Measurements from ENCODE around the gene CYSRT1. TPM values are rescaled to one million over a fixed set of nuclear protein-coding genes. Genes with fewer than 3 reads are reported as not detected.

Gene CYSRT1
- total RNA-seq, 1 donor from 2014 or later, result 0.42 TPM

DNA sequence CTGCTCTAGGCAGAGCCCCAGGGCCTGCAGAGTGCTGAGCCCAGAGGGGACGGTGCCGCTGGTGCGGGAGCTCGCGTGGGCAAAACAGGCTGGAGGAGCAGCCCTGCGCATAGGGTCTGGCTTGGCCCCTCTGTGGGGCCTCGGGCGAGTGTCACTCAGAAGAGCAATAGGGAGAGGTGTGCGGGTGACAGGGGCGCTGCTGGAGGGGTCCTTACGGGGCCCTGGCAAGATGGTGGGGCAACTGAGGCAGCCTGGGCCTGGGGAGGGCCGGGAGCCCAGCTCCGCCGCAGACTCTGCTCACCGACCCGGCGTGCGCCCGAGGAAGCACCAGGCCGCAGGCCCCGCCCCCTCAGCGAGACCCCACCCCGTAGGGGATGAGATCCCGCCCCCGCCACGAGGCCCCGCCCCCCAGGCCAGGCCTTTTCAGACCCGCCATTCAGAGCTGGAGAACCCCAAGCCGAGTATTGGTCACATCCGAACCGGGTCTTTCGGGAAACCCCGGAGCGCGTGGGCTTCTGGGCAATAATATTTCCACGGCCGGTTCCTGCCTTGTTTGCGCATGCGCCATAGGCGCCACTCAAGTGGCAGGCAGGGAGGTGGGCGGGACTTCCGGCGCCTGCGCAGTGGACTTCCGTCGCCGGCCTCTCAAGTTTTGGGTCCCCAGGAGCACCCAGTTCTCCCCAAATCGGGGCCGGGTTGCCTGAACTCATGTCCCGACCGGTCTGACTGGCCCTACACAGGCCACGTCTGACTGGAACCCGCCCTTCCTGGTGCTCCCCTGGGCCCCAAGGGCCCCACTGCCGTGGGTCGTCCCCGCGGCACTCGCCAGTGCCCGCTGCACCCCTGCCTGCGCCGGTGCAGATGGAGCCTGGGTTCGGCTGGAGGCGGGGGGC lies 1.6 kb upstream of the CYSRT1 start:
- peak; percentile 98 for DNase-seq (ENCODE audit: low spot score)

DNA sequence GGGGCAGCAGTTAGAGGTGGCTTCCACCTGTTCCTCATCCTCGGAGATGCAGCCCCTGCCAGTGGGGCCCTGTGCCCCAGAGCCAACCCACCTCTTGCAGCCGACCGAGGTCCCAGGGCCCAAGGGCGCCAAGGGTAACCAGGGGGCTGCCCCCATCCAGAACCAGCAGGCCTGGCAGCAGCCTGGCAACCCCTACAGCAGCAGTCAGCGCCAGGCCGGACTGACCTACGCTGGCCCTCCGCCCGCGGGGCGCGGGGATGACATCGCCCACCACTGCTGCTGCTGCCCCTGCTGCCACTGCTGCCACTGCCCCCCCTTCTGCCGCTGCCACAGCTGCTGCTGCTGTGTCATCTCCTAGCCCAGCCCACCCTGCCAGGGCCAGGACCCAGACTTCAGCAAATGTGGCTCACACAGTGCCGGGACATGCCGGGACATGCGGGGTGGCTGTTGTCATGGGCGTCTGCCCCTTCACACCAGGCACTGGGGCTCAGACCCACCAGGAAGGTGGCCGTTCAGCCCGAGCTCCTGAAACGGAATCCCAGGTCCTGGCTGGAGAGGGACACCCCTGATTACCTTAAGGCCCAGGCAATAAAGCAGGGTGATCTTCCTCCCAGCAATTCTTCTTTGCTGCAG lies 841 bp downstream of the CYSRT1 start:
- no peak for DNase-seq (ENCODE audit: low spot score)

DNA sequence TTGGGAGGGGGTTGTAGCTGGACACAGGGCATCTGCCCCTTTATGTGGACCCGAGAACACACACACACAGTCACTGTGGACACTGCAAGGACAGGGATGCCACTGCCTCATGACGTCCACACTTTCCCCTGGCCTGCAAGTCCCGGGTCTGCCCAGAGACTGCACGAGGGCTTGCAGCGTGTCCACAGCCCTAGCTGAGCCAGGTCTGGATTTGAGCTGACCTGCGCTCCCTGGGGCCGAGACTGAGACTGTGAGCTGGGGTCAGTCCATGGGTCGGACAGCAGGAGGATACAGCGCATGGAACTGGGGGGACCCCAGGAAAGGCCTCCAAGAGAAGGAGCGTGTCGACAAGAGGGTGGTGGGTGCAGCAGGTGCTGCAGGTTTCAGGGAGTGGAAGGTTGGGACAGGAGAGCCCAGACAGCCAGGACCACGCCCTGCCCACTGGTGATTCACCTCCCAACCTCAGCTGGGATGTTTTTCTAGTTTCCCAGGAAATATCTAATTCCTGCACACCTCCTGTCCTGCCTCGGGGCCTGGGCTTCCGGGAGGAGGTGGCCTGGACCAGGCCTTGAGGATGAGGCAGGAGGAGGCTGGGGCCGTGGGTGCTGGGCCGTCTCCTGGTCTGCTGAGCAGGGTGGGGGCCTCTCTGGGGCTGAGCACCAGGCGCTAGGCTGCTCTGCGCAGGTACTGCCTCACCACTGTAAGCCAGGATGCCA lies 1.5 kb downstream of the CYSRT1 start:
- DNase-seq (ENCODE audit: low spot score), result no peak

DNA sequence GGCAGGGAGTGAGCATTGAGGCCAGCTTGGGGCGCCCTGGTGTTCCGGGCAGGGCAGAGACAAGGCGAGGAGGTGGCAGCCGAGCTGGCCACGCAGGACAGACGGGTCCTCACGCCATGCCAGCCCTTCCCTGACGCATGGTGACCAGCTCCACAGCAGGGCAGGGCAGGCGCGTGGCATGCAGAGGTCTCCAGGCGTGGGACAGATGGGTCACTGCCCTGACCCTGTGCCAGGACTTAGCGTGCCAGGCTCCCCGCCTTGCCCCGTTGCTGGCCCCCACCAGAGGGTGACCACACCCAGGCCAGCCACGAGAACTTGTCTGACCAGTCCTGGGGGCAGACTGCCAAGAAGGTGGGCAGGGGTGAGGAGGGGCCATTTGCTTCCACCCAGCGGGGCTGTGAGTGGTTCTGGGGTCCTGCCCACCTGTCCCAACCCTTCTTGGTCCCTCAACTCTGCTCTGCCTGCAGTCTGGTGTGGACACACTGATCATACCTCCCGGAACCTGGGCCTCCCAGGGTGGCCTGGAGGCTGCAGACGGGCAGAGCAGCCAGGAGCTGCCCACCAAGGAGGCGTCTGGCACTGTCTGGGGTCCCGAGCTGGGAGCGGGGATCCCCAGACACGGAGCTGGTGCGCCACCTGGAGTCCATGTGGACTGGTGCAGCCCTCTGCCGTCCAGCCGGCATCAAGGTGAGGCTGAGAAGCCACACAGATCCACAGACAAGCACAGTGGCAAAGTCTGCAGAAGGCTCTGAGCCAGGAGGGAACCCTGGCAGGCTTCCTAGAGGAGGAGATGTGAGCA lies 2.3 kb downstream of the CYSRT1 start, which contains the start of gene RNF224:
RNF224 (plus strand) TSS at position 449 of the 799 bp plus-strand sequence. CDS start 834 bp downstream, outside the sequence.
- DNase-seq (ENCODE audit: low spot score), result no peak

DNA sequence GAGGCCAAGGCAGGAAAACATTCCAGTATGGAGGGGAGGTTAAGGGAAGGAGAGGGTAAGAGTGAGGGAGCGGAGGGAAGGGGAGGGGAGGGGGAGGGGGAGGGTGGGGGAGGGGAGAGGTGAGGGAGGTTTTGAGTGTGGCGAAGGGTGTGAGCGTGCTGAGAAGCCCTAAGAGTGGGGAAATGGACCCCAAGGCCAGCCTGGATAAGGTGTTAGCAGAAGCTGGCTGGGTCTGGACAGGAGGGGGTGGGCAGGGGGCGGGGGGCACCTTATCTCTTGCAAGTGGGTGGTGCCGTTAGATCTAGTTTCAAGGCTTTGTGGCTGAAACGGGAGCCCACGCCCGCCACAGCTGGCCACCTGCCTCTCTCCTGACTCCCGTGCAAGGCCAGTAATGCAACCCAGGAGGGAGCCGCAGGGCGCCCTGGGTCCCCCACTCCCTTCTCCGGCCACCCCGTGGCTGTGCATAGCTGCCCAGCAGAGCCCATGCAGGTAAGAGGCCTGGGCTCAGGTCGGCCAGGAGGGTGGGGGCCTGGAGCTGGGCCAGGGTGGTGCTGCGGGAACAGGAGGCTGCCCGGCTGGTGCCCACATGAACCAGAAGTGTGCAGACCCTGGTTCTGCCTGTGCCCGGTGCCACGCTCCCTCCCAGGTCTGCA lies 3.0 kb downstream of the CYSRT1 start:
- no peak for DNase-seq (ENCODE audit: low spot score)

DNA sequence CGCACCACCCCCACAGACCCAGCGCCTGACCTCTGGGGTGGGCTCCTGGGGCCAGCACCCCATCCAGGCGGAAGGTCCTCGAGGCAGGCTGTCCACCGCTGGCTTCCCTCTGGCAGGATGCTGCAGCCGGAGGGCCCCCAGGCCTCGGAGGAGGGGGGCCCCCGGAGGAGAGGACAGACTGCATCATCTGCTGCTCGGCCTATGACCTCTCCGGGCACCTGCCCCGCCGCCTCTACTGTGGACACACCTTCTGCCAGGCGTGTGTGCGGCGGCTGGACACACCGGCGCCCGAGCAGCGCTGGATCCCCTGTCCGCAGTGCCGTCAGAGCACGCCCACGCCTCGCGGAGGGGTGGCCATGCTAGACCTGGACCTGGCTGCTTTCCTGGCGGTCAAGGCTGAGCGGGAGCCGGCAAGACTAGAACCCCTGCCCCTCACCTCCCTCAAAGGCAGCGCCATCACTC lies 3.6 kb downstream of the CYSRT1 start:
- DNase-seq (ENCODE audit: low spot score), result no peak

DNA sequence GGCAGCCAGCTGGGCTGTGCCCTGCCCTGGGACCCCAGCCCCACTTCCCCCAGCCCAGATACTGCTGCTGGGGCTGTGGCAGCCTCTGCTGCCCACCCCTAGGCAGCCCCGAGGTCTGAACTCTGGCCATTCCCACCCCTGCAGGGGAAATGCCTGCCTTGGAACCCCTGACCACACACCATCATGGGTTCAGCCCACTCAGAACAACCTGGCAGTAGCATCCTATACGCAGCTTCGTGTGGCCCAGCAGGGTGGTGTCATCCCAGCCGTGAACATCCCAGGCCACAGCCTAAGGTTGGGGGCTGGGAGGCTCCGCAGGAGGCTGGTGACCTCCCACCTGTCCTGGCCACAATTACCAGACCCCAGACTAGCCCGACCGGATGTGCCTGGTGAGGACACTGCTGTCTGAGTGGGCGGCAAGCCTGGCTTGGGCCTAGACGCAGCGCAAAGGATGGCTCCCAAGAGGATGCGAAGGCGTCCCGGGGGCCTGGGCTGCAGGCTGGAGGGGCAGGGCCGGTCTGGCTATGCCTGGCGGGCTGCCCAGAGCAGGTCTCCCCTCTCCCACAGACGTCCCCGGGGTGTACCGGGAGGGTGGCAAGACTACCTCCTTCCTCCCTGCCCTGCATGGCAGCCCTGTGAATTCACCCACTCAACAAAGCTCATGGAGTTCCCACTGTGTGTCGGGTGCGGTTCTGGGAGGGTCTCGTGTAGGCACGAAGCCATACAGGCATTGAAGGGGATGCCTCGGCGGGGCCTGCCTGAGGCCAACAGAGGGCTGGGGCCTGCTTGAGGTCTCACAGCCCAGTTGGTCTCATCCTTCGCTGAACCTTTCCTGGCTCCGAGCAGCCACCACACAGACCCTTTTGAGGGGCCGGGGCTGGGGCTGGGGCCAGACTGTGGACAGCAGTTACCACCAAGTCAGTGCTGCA lies 4.3 kb downstream of the CYSRT1 start:
- no peak for DNase-seq (ENCODE audit: low spot score)

DNA sequence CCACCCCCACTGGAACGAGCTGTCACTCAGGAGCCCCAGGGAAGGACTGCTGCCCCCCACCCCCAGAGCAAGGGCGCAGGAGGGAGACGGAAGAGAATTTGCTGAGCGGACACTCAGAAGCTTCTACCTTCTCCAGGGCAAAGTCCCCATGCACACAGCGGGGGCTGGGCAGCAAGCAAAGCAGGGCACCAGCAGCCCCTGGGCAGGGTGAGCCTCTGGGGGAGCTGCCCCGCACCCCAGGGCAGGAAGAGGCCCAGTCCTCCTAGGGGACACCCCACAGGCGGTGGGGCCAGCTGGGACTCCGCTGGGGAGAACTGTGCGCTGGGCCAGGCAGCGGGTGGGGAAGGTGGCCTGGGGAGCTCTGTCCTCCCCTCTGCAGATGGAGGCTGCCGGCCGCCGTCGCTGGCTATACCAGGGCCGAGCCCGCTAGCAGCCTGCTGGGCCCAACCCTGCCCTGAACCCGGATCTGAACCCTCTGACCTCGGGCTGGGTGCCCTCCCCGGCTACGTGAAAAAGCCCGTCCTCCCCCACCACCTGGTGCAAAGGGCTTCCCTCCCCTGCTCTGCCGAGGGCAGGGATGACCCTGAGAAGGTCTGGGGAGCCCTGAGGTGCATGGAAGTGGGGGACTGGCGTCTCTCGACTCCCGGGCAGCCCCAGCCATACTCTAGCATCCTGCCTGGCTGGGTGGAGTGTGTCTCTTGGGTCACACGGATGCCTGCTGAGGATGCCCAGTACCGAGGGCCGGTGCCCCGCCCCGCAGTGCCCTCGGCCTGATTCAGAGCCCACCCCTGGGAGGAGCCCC lies 5.1 kb downstream of the CYSRT1 start:
- no peak for DNase-seq (ENCODE audit: low spot score)

DNA sequence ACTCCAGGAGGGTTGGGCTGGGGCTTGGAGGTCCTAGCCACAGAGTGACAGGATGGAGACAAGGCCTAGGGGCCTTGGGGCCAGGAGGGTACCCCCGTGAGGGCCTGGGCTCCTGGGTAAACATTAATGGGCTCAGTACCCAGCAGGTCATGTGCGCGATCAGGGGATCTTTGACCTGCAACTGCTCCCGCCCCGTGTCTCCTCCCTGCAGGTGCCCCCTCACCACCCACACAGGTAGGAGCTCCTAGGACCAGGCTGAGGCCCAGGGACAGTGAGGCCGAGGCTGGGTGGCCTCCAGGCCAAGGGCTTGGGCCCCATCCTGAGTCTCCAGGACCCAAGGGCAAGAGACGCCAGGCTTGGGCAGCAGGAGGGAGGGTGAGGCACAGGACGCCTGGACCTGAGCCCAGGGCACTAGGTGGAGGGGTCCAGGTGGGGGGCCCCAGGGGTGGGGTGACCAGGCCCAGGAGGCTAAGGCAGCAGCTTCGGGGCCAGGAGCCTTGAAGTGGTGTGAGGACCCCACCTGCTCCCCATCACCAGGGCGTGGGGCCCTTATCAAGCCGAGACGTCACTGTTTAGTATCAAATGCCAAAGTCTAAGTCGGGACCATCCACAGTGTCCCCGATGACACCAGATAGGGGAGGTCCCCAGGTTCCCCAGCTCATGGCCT lies 5.9 kb downstream of the CYSRT1 start, which contains the start of gene SLC34A3:
SLC34A3 (plus strand) TSS at position 197 of the 667 bp plus-strand sequence. CDS start 802 bp downstream, outside the sequence.
- DNase-seq (ENCODE audit: low spot score), result no peak

DNA sequence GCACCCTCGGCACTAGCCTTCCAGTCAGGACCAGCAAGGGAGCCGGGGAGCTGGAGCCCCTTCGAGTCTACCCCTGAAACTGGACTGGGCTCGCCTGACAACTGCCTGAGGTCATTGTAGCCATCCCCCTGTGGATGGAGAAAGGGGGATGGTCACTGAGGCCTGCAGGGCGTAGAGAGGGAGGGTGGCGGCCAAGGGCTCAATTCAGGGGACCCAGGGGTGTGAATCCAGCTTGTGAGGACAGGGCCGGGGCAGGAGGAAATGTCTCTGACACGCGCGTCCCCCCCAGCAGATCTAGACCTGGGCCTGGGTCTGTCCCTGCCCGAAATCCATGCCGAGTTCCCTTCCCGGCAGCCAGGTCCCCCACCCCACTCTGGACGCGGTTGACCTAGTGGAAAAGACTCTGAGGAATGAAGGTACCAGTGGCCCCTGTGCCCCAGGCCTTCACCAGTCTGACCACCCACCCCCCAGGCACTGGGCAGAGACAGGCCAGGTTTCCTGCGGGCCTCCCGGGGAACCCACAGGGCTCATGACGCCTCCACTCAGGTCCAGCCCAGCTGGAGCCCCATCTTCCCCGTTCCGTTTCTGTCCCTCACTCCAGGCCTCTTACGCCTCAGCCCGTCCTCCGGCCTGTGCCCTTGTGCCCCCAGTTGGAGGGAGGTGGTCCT lies 6.5 kb downstream of the CYSRT1 start:
- DNase-seq (ENCODE audit: low spot score), result no peak

DNA sequence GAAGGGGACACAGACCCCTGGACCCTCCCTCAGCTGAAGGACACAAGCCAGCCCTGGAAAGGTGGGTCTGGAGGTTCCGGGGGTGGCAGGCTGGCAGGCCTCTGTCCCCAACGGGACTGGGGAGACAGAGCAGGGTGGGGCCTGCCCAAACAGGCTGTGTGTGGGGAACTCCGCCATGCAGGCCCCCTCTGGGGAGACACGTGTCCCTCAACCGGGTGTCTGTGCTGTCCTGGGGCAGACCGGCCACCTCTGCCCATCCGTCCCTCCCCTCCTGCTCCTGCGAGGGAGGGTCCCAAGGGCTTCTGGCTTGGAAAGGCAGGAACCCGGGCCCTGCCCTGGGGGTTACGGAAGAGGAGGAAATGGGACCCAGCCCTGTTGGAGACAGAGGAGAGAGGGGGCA lies 7.1 kb downstream of the CYSRT1 start:
- DNase-seq (ENCODE audit: low spot score), result no peak

DNA sequence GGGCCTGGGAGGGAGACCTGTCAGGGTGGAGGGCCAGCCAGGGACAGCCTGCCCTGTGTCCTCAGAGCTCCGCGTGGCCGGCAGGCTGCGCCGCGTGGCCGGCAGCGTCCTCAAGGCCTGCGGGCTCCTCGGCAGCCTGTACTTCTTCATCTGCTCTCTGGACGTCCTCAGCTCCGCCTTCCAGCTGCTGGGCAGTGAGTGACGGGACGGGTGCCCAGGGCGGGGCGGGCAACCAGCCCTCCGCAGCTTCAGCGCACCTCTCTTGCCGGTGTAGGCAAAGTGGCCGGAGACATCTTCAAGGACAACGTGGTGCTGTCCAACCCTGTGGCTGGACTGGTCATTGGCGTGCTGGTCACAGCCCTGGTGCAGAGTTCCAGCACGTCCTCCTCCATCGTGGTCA lies 7.5 kb downstream of the CYSRT1 start:
- DNase-seq (ENCODE audit: low spot score), result no peak

DNA sequence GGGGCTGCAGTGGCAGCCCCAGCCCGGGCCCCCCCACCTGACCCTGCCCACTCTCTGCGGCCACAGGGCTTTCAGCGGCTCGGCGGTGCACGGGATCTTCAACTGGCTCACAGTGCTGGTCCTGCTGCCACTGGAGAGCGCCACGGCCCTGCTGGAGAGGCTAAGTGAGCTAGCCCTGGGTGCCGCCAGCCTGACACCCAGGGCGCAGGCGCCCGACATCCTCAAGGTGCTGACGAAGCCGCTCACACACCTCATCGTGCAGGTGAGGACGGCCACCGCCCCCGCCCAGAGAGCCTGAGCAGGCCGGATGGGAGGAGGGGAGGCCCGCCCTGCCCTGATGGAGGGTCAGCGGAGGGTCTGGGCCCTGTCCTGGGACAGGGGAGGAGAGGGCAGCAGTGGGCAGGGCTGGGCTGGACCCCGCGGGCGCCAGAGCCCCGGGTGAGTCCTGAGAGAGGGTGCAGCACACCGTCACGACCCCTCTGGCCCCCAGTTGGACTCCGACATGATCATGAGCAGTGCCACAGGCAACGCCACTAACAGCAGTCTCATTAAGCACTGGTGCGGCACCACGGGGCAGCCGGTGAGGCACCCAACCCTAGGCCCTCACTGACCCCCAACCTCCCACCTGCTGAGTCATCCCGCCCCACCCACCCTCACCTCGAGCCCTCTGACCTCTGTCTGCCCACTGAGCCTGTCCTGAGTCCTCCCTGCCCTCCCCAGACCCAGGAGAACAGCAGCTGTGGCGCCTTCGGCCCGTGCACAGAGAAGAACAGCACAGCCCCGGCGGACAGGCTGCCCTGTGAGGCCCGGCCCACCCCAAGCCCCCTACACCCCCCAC lies 8.4 kb downstream of the CYSRT1 start:
- no peak for DNase-seq (ENCODE audit: low spot score)

DNA sequence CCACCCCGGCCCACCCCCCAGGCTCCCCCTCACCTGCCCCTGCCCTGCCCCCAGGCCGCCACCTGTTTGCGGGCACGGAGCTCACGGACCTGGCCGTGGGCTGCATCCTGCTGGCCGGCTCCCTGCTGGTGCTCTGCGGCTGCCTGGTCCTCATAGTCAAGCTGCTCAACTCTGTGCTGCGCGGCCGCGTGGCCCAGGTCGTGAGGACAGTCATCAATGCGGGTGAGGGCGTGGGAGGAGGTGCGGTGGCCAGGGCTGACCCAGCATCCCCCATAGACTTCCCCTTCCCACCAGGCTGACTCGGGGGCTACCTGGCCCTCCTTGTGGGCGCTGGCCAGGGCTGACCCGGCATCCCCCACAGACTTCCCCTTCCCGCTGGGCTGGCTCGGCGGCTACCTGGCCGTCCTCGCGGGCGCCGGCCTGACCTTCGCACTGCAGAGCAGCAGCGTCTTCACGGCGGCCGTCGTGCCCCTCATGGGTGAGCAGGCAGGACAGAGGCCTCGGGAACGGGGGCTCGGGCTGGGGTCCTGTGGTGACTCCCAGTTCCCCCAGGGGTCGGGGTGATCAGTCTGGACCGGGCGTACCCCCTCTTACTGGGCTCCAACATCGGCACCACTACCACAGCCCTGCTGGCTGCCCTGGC lies 9.2 kb downstream of the CYSRT1 start:
- no peak for DNase-seq (ENCODE audit: low spot score)

DNA sequence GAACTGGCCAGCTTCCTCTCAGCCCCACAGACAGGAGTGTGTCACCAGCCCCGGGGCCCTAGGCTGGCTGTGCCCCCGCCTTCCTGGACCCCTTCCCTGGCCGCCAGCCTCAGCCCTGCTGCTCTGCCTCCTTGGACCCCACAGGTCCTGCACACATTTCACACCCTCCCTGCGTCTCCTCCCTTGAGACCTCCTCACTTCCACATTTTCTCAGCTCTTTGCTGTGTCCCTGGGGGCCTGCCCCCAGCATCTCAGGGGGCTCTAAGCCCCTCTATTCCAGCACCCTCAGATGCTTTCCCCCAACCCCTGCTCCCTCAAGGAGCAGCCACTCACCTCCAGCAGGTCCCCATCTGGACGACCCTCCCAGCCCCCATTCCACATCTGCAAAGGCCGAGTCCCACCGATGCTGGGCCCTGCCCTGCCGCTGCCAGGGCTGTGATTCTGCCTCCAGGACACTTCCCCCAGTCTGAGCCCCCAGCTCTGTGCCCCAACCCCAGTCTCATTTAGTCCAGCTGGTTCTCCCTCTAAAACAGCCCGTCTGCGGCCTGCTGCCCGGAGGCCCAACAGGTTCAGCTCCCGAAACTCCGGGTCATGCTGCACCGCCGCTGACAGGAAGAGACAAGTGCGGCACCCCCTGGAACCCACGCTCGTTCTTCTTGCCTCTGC lies 9.9 kb downstream of the CYSRT1 start:
- DNase-seq (ENCODE audit: low spot score), result no peak
